Left lung (tissue), 10 donors: ENCODE data around the gene MC5R. TPM values are rescaled to one million over a fixed set of nuclear protein-coding genes. Genes with fewer than 3 reads are reported as not detected.
A peak's percentile ranks its signal among the peaks of the same experiment; 100 is the strongest.
"Not testable (repeated sequence)": the region's sequence is repeated elsewhere in the genome, so short reads cannot be mapped to it uniquely, and the experiment has no call there.

Experiments
- ATAC-seq: fragments of 200-7000 bp; cut with Tn5 transposase; one replicate; pipeline ENCODE4 v1.9.1; 2020; ENCODE audit warnings: moderate library complexity
- DNase-seq, 4 donors: peaks; one replicate each; pipeline ENCODE4 v3.0.0-alpha.2; 2013 to 2020
- H3K27ac ChIP-seq, 2 donors: fragments of 200-600 bp; sonication (generic) in 1 of 2; one replicate each; pipeline versions ENCODE4 v1.5.0 to v1.8.0; 2020 to 2021
- H3K27me3 ChIP-seq, 2 donors: fragments of 200-600 bp; sonication (generic) in 1 of 2; one replicate each; pipeline versions ENCODE4 v1.5.0 to v1.8.0; 2020 to 2021
- H3K36me3 ChIP-seq, 2 donors: fragments of 200-600 bp; sonication (generic) in 1 of 2; one replicate each; pipeline versions ENCODE4 v1.5.0 to v1.8.0; 2020 to 2021
- H3K4me1 ChIP-seq, 2 donors: fragments of 200-600 bp; one replicate each; pipeline ENCODE4 v1.8.0; 2021
- H3K4me3 ChIP-seq, 2 donors: fragments of 200-600 bp; sonication (generic) in 1 of 2; one replicate each; pipeline versions ENCODE4 v1.5.0 to v1.8.0; 2020 to 2021; ENCODE audit warnings: mild to moderate bottlenecking in 1 of 2
- H3K9me3 ChIP-seq, 2 donors: fragments of 200-600 bp; sonication (generic) in 1 of 2; one replicate each; pipeline versions ENCODE4 v1.5.0 to v1.8.0; 2020 to 2021
- CTCF ChIP-seq, 2 donors: fragments of 200-600 bp; sonication (generic) in 1 of 2; IDR thresholded peaks; one replicate each; pipeline versions ENCODE4 v1.5.0 to v1.8.0; 2021; ENCODE audit warnings: antibody characterized with exemption in 2 of 2
- intact Hi-C, 2 donors: fragments of 100-400 bp; cut with DNase I; formaldehyde crosslinking; loops; one replicate each; pipeline versions ENCODE4 v1.11.2 to v1.14.2; 2022
- polyA plus RNA-seq, 6 donors: library from polyadenylated mRNA; unstranded; fragments of 120-200 nt; gene quantifications; one replicate each; pipeline ENCODE4 v1.2.1, GENCODE V29; 2013; ENCODE audit not compliant: insufficient read length in 6 of 6
- total RNA-seq, 2 donors: library from RNA; stranded (reverse); fragmentation: NEBNext Ultra II Directional; extraction: Animal tissue kit (Norgen Biotek cat#: 25700); gene quantifications; one replicate each; pipeline ENCODE4 v1.2.1, GENCODE V29; 2021
- donor health status: DM: no; HTN: yes; CAD: no.
- donor health status: DM: no; HTN: no; CAD: no.

The MC5R gene
- total and polyA plus RNA-seq, 8 donors, result 0.13 to 0.16 TPM; not detected in 6

- DNase-seq (no peak), ATAC-seq (no peak)
- intact Hi-C loops, result loop anchor here in 1 of 2 donors (10.0 kb wide), 1 partner anchor 58 kb away; no protein-coding TSS in a partner anchor
Measured at GRCh38 chr18:13836559-13836958, 12.6 kb downstream of the MC5R start.

GRCh38 chr18:13849791-13850190 lies 25.8 kb downstream of the MC5R start:
- H3K27ac ChIP-seq, result no peak overlapping the region
- intact Hi-C loops, result no loop called here
- H3K9me3 ChIP-seq, result peaks cover 0 to 22% of the 10 kb centered on the region in 2 donors
- TF ChIP-seq CTCF (IDR thresholded peaks at IDR 0.05), result no peak
- no peak for ATAC-seq
- no peaks in the 10 kb centered on the region for H3K36me3 ChIP-seq
- H3K4me1 ChIP-seq, result no peaks in the 10 kb centered on the region
- no peak for DNase-seq
- H3K27me3 ChIP-seq, result no peaks in the 10 kb centered on the region
- H3K4me3 ChIP-seq, result no peak overlapping the region

More at GRCh38 chr18:13836559-13836958, 12.6 kb downstream of the MC5R start:
- H3K27ac ChIP-seq, result no peak overlapping the region
- TF ChIP-seq CTCF (IDR thresholded peaks at IDR 0.05), result no peak
- H3K4me3 ChIP-seq, result no peak overlapping the region
- H3K4me1 ChIP-seq, result no peaks in the 10 kb centered on the region
- H3K9me3 ChIP-seq, result no peaks in the 10 kb centered on the region
- peaks cover 0 to 36% of the 10 kb centered on the region in 2 donors for H3K27me3 ChIP-seq
- no peaks in the 10 kb centered on the region for H3K36me3 ChIP-seq

GRCh38 chr18:13862898-13863297 lies 38.9 kb downstream of the MC5R start:
- H3K4me1 ChIP-seq, ATAC-seq, H3K27ac ChIP-seq, H3K36me3 ChIP-seq, H3K4me3 ChIP-seq, H3K9me3 ChIP-seq, intact Hi-C loops: not testable (repeated sequence)
- DNase-seq, result peak in 1 of 4 donors; percentile 40
- H3K27me3 ChIP-seq, result peaks cover 0 to 16% of the 10 kb centered on the region in 2 donors

GRCh38 chr18:13868501-13869271 lies 44.7 kb downstream of the MC5R start:
- Histone ChIP-seq H3K36me3 (no peaks in the 10 kb centered on the region), H3K27me3 (peaks cover 17 to 74% of the 10 kb centered on the region in 2 donors), H3K9me3 (no peaks in the 10 kb centered on the region), H3K27ac (no peak overlapping the region), H3K4me3 (no peak overlapping the region), H3K4me1 (no peaks in the 10 kb centered on the region)
- DNase-seq (no peak), ATAC-seq (no peak)
- TF ChIP-seq CTCF (IDR thresholded peaks at IDR 0.05), result no peak
- intact Hi-C loops, result no loop called here

- Histone ChIP-seq H3K27ac (no peak overlapping the region), H3K36me3 (no peaks in the 10 kb centered on the region), H3K4me3 (no peak overlapping the region), H3K4me1 (no peaks in the 10 kb centered on the region), H3K27me3 (peaks cover 17 to 72% of the 10 kb centered on the region in 2 donors), H3K9me3 (no peaks in the 10 kb centered on the region)
- no peak for TF ChIP-seq CTCF (IDR thresholded peaks at IDR 0.05)
- no peak for ATAC-seq
- DNase-seq, result no peak
- intact Hi-C loops, result no loop called here
Measured at GRCh38 chr18:13871701-13872100, 47.8 kb downstream of the MC5R start.
